GM21447 (cell line): ENCODE data around the gene TBCC.
A peak's percentile ranks its signal among the peaks of the same experiment; 100 is the strongest.

Experiments used
- ATAC-seq: cut with Tn5 transposase; IDR thresholded peaks from one replicate; pipeline ENCODE4 v1.9.1; 2021; ENCODE audit not compliant: unreplicated experiment

Gene TBCC, protein sequence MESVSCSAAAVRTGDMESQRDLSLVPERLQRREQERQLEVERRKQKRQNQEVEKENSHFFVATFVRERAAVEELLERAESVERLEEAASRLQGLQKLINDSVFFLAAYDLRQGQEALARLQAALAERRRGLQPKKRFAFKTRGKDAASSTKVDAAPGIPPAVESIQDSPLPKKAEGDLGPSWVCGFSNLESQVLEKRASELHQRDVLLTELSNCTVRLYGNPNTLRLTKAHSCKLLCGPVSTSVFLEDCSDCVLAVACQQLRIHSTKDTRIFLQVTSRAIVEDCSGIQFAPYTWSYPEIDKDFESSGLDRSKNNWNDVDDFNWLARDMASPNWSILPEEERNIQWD

DNA sequence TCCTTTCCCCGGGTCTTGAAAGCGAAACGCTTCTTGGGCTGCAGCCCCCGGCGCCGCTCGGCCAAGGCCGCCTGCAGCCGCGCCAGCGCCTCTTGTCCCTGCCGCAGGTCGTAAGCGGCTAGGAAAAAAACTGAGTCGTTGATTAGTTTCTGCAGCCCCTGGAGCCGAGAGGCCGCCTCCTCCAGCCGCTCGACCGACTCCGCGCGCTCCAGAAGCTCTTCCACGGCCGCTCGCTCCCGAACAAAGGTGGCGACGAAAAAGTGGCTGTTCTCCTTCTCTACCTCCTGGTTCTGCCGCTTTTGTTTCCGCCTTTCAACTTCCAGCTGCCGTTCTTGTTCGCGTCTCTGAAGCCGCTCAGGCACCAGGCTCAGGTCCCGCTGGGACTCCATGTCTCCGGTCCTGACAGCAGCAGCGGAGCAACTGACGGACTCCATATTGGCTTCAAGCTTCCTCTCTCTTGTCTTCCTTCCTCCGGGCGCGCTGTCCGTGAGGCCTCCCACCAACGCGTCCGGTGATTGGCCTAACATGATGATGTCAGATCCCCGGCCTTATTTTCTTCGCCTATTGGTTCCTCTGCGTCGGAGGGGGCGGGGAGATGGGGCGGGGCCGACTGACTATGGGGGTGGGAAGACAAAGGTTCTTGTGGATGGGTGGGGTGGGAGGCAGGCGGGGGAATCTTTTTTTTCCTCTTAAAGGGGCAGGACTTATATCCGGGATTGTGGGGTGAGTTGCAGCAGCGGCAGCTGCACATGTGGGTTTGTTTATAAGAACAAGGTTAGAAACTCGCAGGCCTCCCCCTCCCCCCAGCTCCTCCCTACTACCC, at the start of gene TBCC:
TBCC (minus strand) TSS at position 464 of the 823 bp plus-strand sequence; CDS start at position 434, 30 bp downstream.
- peak; percentile 70 for ATAC-seq

DNA sequence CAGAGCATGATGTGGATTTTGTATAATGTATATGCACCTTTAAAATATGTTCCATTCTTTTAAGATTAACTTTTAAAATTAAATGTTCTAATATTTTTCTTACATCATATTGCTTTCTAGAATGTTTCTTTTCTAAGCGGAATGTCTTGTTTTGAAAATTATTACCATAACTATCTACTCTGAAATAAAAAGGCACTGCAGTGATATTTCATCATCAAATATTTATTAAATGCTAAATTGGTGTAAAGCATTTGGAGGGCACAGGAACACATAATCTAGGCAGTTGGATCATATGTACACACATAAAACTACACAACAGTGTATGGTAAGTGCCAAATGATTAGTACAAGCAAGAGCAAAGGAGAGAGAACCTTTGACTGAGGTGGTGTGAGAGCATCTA, 49.7 kb upstream of the TBCC start:
- ATAC-seq, result no peak

DNA sequence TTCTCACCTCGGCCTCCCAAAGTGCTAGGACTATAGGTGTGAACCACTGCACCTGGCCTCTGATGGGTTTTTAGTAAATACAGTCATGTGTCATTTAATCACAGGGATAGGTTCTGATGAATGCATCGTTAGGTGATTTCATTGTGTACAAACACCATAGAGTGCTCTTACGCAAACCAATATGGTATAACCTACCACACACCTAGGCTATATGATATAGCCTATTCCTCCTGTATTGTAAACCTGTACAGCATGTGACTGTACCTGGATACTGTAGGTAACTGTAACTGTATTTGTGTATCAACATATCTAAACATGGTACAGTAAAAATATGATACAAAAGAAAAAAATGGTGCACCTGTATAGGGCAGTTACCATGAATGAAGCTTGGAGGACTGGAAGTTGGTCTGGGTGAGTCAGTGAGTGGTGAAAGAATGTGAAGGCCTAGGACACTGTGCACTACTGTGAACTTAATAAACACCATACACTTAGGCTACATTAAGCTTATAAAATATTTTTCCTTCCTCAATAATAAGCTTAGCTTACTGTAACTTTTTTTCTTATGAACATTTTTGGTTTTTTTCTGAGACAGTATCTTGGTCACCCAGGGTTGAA, 45.9 kb upstream of the TBCC start:
- no peak for ATAC-seq

DNA sequence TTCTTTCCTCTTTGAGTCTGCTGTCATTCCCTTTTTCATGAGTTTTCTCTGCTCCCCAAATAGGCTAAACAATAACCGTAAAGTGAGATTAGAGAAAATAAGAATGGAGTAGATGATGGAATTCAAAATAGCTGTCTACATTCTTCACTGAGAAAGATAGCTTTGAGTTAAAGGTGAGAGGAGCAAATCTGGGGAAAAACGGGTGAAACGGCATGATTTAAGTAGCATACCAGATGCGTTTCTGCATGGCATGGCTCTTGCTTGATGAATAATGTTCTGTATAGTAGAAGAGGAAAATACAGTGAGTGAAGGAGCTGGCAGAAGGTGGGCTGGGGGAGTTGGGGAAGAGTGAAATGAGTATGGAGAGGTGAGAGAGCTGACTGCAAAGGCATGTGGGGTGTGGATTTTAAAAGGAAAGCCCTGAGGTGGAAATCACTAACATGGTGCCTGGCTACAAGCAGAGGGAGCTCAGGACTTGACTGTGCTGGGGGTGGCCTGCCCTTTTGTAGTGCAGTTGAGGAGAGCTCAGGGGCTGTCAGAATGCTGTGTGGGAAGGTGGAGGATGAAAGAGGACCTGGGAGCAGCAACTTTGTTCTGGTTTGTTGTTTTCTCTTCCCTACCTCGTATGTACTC, 44.8 kb upstream of the TBCC start:
- no peak for ATAC-seq

DNA sequence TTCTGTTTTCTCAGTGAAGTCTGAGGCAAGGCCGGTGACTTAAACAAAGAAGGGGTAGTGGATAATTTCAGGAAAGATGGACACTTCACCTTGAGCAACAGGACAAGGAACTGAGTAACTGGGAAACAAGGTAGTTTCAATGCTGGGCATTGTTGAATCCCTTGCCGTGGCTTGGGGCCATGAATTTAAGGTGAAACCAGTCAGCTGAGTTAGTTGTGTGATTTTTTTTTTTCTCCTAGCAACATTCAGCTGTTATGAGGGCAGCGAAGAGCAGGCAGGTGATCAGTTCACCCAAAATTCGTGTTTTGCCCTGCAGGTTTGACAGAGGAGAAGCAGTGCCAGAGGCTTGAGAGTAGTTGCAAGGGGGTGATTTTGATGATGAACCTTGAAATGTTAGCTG, 42.8 kb upstream of the TBCC start:
- no peak for ATAC-seq

DNA sequence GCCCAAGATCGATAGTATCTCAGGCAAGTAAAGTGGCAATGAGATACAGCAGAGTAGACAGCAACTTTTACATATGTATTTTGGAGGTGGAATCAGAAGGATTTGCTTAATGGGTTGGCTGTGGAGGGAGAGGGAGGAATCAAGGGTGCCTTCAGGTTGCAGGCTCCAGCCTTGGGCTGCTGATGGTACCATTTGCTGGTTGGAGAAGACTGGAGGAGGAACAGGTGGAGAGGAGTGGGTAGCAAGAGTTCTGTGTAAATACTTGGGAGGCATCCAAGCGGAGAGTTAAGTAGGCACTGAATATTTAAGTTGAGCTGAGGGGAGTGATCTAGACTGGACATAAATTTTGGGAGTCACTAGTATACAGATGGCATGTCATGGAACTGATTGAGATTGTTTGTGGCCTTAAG, 41.2 kb upstream of the TBCC start:
- ATAC-seq, result no peak

DNA sequence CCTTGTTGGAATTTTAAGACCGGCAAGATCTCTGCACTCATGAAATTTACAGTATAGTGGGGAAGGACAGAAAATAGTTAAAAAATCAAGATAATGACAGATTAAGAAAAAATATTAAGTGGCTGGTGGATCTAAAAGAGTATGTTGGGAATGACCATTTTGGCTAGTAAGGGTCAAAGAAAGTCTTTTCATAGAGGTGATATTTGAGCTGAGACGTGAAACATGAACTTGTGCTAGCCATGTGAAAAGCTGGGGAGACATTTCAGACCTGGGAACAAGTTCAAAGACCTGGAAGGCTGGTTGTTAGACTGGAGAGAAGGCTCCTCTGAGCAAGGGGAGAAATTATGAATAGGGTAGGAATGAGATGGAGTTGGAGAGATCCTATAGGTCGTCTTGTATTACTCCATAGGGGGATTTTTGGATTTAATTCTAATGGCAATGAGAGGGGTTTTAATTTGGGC, 40.7 kb upstream of the TBCC start:
- ATAC-seq, result no peak

DNA sequence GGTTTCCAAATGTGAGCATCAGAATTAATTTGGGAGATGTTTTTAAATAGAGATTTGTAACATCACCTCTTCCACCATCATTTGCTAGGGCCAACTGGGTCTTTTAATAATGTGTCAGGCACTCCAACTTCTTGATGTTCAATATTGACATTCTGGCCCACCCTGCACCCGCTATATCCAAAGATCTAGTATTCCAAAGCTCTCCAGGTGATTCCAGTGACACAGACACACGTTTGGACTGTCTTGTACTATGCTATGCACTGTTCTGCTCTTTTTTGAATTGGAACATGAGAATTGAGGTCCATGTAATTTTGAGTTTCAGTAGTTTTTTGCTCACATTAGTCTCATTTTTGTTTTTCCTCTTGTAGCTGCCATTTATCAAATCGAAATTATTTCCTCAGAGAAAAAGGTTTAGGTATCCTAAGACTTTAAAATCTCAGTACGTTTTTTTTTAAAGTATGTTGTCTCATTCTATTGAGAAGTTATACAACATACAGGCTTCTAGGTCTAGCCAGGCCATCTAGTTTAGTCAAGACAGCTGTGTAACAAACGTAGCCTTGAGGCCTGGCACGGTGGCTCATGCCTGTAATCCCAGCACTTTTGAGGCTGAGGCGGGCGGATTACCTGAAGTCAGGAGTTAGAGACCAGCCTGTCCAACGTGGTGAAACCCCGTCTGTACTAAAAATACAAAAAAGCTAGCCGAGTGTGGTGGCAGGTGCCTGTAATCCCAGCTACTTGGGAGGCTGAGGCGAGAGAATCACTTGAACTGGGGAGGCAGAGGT, 39.0 kb upstream of the TBCC start:
- ATAC-seq, result no peak

DNA sequence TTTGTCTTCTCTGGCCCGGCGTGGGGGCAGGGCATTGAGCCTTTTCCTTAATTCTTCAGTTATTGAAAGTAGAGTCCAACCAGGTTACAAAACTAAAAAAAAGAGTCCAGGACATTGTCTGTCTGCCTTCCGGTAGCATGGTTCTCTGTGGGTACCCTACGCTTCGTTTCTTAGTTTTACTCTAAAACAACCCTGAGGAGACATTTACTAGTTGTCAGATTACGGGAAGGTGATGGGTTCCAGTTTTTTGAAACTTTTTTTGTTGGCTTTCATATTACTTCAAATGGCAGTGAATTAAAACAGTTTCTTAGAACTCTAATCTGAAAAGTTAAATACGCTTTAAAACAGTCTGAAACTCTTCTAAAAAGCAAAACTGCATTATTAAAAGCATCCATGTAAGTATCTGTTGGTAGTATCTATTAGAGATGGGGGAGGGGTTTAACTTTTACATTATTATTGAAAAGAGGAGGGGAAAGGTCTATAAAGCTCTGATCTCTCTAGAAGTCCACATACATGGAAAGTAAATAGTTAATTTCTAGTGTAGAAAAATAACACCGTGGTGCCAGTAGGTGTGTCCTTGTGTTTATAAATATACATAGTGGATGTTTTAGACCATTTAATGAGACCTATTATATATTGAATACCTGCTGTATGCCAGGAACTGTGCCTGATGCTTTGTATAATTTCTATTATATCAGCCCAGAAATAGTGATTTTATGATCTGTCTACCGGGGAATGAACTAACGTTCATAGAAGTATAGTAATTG, 38.2 kb upstream of the TBCC start:
- no peak for ATAC-seq

DNA sequence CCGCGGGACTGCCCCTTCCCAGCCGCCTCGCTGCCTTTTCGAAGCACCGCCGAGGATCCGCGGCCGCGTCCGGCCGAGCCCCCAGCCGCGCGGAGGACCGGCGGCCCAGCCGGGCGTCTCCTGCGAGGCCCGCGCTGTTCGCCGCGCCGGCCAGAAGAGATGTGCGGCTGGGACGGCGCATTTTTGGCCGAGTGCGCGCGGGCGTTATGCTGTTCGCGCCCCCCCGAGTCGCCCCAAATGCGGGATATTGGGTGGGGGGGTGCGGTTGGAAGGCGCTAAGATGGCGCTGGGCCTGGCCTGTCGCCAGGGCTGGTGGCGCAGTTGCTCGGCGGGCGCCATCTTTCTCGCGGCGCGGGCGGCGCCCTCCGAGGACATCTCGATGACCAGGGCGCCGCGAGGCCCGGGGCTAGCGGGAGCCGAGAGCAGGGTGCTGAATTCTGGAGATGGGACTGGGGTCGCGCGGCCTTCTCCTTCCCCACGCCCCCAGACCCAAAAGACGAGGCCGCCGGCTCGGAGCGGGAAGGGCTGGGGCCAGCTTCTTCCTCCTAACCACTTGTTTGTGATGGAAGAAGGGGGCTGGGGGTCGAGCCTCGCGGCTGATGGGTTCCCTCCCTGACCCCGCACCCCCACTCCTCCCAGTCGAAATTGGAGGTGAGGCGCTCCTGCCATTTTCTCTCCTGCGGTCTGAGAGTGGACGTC, 37.4 kb upstream of the TBCC start:
- no peak for ATAC-seq

DNA sequence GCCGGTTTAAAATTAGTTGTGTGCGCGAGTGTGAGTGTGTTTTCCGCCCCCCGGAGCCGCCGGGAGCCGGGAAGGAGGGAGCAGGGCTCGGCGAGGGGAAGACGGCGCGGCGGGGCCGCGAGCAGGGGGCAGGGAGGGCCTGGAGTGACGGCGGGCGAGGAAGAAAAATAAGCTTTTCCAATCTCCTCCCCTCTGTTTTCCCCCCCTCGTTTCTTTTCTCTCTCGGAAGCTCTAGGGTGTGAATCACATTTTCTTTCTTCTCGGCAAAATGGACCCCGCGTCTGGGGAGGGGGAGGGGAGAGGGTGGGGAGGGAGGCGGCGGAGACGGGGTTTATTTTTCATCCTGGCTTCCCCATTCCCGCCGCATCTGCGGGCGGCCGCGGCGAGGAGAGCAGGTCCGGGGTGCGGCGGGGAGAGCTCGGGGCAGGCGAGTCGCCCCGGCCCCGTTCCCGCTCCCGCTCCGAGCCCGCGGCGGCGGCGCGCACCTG, 36.8 kb upstream of the TBCC start:
- no peak for ATAC-seq

DNA sequence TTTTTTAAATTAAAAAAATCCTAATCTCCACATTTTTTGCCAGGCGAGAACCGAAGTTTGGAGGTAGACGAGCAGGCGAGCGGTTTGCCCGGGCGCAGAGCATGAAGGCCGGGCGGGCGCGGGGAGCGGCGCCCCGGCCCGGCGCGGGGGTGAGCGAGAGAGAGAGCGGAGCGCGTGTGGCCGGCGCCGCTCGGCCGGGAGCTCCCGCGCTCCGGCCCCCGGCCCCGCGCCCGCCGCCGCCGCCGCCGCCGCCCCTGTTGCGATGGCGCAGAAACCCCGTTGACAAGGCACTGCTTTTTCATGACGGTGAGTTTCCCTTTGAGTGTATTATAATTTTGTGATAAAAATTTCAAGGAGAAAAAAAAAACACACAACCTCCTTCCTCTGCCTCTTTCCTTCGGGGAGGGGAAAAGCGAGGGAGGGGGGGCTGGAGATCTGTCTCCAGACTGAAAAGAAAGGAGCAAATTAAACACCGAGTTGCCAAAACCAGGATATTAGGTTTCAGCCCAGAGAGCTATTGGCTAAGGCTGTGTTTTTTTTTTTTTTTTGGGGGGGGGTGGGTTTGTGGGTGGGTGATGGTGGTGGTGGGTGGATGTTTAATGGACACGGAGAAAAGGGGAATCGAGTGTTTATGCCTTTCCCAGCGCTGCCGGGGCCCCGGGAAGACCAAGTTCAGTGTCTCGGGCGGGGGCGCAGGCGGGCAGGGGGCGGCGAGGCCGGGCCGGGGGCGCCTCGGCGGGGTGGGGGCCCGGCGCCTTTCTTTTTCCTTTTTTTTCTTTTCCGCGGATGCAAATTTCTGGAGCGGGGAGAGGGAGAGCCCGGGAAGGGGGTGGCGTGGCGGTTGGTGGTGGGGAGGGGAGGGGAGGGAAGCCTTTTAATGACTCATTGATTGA, 36.1 kb upstream of the TBCC start, which contains the start of gene BICRAL:
BICRAL (plus strand) TSS at position 257 of the 893 bp plus-strand sequence. CDS start 39,971 bp downstream, outside the sequence.
- ATAC-seq, result no peak

DNA sequence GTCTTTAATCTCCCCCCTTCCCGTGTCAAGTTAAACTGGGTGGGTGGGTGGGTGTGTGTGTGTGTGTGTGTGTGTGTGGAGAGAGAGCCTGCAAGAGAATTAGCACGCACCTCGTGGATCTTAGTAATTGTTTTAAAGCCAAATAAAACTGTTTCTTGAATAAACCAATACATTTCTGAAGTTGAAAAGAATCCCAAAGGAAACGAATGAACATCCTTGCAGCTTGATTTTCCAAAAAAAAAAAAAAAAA, 35.6 kb upstream of the TBCC start:
- ATAC-seq, result no peak

DNA sequence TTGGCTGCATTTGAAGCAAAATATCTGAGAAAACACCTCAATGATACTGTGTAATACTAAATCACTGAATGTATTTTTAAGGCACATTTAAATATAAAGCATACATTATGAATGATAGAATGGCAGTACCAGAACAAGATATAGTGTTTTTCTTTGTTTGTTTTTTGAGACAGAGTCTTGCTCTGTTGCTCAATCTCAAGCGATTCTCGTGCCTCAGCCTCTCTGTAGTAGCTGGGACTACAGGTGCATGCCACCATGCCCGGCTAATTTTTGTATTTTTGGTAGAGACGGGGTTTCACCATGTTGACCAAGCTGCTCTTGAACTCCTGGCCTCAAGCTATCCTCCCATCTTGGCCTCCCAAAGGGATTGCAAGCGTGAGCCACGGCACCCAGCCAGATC, 33.6 kb upstream of the TBCC start:
- no peak for ATAC-seq

DNA sequence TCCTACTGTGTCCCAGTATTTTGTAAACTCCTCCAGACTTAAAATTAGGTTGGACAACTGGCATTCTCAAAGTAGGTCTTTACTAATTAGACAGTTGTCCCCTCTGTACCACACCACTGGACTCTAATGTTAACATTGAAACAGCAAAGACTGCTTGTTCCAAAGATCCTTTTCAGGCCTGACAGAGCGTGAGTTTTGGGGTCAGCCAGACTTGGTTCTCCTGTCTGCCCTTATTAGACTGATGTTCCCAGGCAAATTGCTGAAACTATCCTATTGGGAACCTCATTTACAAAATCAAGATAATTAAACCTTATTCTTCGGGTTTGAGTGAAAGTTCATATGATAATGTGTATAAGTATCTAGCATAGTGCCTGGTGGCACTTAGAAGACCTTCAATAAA, 32.2 kb upstream of the TBCC start:
- no peak for ATAC-seq

DNA sequence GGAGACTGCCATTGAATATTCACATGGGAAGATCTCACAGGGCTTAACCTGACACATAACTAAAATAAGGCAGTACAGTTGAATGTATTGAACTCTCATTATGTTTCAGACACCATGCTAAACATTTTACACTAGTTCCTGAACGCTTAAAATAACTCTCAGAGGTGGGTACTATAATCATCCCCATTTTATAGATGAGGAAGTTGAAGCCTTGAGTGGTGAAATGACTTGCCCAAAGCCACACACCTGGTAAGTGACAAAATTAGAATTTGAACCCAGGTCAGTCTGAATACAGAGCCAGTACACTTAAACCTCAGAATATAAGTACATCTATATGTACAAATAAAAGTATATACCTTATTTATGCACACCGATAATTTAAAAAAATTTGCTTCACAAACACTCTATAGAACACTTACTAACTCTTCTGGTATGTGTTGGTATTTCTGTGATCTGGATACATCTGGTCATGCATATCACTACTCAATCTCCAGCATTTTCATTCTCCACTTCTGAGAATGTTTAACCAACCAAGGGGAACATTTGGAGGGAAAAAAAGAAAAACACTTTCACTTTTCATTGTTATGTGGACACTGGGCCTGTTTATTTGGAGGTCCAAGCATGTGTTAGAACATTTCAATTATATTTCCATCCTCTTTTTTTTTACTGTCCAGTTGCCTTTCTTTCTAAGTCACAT, 31.4 kb upstream of the TBCC start:
- ATAC-seq, result no peak

DNA sequence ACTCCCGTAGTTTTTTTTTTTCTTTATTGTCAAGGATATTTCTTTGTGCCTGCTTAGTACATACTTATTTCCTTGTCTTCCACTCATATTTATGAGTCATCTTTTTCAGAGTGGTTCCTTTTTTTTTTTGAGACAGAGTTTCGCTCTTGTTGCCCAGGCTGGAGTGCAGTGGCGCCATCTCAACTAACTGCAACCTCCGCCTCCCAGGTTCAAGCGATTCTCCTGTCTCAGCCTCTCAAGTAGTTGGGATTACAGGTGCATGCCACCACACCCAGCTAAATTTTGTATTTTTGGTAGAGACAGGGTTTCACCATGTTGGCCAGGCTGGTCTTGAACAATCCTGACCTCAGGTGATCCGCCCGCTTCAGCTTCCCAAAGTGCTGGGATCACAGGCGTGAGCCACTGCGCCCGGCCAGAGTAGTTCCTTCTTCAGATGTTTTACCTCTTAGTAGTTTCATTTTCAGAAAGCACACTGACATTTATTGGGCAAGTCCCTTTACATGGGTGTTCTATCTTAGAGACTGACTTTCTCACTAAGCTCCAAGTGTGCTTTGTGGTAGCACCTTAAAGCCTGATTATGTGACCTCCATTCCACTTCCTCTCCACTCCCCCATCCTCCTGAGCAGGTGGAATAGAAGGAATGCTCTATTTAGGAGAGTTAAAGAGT, 29.1 kb upstream of the TBCC start:
- ATAC-seq, result peak; percentile 44
